ENCODE data around the gene PPM1L.
"Not testable (repeated sequence)": the region's sequence is repeated elsewhere in the genome, so short reads cannot be mapped to it uniquely, and the experiment has no call there.

Gene PPM1L

DNA sequence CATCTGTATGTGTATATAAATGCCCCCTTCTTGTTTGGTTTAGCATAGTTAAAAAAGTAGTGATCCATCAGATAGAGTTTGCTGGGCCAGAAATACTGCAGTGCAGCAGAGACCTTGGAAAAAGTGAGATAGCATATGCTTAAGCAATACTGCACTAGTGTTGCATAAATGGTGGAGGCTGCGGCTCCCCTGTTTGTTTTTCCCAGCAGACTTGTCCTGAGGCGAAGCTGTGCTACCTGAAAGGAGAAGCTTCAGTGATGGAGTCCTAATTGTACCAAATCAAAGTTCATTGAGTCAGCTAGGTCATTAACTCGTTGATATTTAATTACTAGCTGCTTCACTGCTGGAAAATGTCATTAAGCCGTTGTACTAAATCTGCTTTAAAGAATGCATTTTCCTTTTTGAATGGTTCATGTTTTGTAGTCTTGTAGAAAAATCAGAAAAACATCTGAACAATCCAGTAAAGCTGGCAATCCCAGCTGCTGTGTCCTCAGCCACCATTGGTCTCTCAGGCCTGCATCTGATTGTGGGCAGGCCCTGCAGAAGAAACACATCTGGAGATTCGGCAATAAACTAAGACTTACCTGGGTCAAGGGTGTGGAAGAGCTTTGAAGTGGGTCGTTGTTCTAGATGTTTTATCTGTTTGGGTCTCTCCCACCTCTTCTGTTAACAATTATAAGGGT lies 179.5 kb downstream of the PPM1L start:
- DNase-seq (ENCODE audit: low spot score), result no peak

DNA sequence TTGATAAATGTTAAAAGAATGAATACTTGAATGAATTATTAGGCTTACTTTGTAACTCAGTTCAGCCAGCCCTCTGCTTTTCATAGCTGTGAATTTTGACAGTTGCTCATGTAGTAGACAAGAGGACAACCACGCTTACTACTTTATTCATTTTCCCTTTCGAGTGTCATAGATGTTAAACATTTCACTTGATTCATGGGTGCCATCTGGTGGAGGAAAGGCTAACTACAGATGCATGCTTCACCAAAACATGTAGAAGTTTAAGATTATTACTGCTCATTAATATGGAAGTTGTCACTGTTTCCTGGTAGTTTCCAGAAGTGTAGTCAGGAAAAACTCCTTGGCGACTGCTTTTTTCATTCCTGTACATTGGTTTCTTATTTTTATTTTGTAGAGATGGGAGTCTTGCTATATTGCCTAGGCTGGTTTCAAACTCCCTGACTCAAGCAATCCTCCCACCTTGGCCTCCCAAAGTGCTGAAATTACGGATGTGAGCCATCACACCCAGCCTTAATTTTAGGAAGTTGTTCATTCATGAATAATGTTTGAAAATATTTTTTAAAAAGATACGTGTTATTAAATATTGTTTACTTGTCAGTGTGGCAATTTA lies 186.0 kb downstream of the PPM1L start:
- DNase-seq (ENCODE audit: low spot score), result peak; percentile 69

DNA sequence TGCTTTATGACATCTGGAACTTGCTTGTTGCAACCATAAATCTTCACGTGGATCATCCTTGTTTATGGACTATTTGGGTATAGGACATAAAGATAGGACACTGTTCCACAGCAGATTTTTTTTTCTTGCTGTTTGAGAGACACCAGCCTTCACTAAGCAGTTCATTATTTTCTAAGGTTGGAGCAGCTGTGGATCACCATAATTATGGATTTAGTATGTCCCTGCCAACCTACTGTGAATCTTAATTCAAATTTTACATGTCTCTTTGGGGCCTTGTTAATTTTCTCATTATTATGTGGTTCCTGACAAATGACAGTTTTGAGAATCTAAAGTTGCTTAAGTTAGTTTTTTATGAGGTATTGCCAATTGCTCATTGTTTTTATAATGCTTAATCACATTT lies 188.0 kb downstream of the PPM1L start:
- no peak for DNase-seq (ENCODE audit: low spot score)

DNA sequence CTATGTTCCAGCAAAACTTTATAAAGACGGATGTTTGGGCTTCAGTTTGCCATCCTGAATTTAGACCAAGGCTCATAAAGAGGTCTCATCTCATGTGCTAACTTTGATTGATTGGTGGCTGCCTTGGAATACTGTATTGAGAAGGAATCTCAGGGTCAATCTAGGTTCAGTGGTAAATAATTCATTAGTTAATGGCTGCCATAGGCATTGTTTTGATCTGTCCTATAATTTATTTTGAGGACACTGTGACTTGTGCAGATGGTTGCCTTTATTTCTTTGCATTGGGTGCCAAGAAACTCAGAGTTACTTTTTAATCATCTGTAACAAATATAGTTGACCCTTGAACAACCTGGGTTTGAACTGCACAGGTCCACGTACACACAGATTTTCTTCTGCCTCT lies 189.3 kb downstream of the PPM1L start:
- DNase-seq (ENCODE audit: low spot score), result no peak

DNA sequence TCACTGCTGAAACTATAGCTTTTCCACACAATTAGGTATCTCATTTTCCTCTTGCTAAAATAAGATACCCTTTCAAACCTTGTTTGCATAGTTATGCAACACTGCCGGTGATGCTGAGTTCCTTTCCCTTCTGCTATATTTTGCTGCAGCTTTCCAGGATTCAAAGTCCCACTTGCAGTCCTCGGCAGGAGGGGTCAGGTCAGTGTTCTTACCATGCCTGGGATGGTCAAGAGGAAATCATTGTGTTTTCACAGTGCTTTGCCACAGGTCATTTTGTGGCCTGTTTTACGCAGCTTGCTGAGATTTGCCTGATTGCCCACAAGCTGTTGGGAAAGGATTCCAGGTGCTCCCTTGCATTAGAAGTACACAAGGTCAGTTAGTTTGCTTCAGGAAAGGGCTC lies 192.2 kb downstream of the PPM1L start:
- no peak for DNase-seq (ENCODE audit: low spot score)

DNA sequence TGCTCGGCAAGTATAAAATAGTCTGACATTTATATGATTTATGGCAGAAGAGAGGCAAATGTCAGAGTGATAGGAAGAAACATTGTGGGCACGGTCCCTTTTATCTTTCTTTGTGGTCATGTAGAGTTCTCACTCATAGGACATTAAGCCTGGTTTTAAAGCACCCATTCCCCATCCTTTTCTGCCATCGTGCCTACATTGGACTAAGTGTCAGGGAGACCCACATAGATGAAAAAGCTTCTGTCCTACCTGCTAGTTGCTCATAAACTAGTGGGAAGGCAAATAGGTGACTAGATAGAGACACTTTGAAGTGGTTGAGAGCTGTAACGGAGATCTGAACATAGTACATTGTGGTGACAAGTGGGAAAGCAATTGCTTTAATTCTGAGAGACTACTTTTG lies 193.4 kb downstream of the PPM1L start:
- DNase-seq (ENCODE audit: low spot score), result no peak

DNA sequence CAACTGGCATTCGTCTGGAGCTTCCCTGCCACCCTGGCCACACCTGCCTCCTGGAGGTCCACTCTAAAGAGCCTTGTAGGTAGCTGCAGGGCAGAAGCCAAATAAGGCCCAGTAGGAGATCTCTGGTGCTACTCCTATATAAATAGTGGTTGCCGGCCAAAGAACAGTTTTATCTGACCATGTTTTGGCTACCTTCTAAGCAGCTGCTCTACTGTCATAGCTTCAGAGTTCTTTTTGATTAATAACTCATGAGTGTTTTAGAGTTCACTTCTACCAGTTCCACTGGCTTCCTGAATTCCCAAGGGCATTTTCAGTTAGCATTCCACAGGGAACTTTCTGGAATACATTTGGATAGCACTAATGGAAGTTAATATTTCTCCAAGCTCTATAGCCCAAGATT lies 194.5 kb downstream of the PPM1L start:
- no peak for DNase-seq (ENCODE audit: low spot score)

DNA sequence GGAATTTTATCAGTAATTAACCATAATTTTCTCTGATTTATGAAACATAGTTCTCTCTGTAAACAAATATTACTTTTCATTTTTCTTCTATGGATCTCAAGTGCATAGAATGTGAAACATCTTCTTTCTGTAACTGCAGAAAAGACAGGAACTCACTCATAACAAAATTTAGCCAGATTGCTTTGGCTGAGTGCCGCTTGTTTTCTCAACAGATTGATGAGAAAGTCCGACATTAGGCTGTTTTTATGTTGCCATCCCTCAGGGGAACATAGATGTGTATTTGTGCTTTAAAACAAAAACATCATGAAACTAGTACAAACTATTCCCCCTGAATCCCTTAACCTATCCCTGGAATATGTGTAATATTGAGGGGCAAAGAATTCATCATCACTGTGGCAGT lies 194.9 kb downstream of the PPM1L start:
- no peak for DNase-seq (ENCODE audit: low spot score)

DNA sequence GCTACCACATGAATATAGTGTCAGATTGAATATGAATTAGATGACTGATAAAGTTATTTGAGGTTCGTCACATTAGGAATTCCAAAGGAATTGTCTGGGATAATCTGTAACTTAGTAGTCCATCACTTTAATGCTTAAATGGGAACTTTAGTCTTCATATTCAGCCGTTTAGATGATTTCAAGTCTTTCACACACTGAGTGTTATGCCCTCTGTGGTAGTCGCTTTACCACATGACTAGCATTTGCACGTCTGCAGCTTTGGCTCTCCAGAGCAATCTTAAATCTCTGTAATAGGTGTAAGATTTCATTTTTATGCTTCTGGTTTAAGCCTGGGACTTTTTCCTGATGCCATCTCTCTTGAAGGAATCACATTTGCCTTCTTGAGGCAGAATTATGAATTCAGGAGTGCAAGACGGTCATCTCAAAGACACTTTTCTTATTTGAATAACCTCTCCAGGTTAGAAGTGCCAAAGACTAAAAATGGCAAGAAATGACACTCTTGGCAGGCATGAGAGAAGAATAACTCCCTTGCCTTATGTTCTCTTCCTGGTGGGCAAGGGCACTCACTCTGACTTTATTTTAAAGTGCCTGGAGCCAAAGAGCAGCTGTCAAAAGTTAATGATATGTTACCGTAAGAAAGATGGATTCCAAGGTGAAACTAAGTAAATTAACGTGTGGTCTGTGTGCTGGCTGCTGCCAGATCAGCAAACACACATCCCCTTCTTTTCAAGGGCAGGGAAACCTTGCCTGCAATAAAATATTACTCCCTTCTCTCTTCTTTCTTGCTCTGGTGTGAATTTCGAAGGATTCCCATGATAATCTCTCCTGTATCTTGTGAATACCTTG lies 195.8 kb downstream of the PPM1L start:
- no peak for DNase-seq (ENCODE audit: low spot score)

DNA sequence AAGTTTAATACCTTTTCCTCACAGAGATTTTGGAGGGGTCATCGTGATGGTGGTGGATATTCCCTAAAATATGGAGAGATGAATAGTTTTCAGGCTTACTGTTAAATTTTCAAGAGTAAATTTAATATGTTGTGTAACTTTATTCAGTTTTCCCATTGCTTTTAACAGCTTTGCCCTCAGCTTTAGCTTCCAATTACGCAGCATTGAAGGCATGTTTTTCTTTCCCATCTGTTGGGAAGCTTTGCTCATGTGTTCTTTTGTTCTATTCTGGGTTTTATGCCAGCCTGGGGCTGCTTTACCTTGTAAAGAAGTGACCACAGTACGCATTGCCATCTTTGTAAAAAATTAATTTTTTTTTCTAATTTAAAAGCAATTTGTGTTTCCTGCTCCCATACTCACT lies 197.7 kb downstream of the PPM1L start:
- no peak for DNase-seq (ENCODE audit: low spot score)

DNA sequence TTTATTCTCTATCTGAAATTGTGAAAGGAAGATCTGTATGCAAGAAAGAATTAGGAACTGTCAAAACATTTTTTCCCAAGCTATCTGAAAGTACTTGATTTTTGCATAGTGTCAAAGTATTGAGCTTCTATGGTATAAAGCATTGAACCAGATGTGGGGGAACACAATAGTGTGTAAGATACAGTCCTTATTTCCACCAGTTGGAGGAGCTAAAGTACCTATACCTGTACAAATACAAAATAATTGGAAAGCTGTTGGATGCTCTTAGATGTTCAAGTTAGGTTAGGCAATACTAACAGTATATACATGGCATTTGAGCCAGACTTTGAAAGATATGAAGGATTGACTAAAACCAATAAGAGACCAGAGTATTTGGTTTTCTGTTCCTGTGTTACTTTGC lies 200.8 kb downstream of the PPM1L start:
- DNase-seq (ENCODE audit: low spot score), result no peak

DNA sequence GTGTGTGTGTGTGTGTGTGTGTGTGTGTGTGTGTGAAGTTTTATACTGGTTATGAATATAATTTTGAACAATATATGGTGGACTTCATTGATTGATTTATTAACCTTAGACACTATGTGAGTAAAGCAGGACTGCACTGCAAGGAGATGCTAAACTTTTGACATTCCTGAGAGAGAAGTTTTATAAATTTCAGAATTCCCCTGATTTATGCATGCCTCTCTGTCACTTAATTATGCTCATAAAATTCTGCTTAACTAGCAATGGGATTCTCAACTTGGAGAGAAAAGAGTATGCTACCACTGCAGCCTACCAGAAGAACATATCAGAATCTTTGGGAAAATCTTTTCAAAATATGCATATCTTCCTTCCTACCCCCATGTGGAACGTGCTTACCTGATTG lies 204.5 kb downstream of the PPM1L start:
- DNase-seq (ENCODE audit: low spot score), result no peak

DNA sequence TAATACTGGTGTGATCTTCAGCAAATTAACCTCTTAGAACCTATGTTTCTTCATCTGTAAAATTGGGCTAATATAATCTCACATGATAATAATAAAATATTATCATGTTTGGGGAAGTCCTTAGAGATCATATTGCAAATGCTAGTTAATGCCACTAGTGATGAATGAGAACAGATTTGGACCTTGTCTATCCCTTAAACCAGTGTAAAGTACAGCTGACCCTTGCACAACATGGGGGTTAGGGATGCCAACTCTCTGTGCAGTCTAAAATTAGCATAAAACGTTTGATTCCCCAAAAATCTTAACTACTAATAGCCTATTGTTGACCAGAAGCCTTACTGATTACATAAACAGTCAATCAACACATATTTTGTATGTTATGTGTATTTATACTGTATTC lies 207.9 kb downstream of the PPM1L start:
- no peak for DNase-seq (ENCODE audit: low spot score)

DNA sequence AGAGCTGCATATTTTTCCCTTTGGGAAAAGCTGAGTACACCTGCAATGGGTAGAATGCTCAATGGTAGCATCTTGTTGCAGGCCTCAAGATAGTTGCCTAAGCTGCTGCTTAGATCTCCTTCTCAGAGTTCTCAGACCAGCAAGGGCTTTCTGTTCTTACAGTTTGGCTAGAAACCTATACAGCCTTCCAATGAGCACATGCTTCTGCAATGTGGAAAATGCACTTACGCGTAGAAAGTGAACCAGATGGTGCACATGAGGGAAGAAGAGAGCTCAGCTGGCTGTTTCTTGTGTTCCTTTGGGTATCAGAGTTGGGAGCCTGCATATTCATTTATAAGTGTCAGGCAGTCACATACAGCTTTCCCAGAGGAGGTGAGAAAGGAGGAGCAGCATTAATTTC lies 212.7 kb downstream of the PPM1L start:
- DNase-seq (ENCODE audit: low spot score), result no peak

DNA sequence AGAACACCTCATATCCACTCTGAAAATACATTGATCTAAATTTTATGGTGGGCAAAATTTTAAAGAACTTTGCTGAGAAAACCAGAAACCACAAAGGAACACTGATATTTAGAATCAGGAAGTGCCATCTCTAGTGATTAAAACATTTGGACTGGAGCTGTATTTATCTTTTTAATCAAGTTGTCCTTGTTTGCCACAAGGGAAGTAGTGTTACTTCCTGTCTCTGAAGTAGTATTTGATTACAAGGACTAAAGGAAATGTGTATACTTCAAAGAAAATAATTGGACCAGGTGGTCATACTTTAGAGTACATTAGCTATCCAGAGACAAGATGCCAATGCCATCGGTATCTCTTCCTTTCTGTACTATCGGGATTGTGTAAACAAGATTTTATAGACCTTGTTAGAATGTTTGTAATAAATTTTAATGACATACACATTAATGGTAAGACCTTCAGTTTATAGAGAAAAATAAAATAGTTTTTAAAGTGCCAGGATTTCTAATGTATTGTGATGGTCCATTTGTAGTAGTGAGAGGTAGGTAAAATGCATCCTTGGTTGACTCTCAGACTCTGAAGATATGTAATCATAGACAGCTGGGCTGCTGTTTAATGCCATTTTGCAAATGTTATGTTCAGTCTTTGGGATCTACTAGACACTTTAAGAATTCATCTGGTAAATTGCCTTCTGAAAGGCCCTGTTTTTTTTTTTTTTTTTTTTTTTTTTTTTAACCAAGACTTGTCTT lies 217.2 kb downstream of the PPM1L start:
- DNase-seq (ENCODE audit: low spot score), result no peak

DNA sequence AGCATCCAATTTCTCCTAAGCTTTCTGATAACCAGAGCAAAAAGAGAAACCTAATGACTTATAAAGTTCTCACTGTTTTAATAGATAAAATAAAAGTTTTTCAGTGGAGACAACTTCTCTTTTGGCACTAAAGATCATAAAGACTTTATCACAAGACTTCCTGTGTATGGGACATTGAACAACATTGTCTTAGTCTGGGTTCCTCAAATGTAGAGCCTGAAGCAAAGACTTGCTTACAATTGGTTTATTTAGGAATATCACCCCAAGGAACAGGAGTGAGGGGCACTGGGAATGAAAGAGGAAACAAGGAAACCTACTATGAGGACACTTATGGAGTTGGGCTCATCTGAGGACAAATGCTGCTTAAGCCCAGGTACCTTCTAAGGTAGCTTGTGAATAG lies 221.7 kb downstream of the PPM1L start:
- no peak for DNase-seq (ENCODE audit: low spot score)

DNA sequence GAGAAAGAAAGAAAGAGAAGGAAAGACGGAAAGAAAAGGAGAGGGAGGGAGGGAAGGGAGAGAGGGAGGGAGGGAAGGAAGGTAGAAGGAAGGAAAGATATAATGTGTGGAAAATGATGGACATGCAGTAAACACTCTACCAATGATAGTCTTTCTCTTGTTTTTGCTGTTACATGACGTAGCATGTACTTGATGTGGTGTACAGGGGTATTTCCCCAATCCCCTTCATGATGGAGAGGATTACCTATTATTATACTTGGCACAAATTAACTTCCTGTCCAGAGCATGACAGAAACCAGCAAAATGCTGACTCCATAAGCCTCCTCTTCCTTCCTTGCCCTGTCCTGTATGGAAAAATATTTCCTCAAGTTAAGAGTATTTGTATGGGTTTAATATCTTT lies 224.7 kb downstream of the PPM1L start:
- no peak for DNase-seq (ENCODE audit: low spot score)

DNA sequence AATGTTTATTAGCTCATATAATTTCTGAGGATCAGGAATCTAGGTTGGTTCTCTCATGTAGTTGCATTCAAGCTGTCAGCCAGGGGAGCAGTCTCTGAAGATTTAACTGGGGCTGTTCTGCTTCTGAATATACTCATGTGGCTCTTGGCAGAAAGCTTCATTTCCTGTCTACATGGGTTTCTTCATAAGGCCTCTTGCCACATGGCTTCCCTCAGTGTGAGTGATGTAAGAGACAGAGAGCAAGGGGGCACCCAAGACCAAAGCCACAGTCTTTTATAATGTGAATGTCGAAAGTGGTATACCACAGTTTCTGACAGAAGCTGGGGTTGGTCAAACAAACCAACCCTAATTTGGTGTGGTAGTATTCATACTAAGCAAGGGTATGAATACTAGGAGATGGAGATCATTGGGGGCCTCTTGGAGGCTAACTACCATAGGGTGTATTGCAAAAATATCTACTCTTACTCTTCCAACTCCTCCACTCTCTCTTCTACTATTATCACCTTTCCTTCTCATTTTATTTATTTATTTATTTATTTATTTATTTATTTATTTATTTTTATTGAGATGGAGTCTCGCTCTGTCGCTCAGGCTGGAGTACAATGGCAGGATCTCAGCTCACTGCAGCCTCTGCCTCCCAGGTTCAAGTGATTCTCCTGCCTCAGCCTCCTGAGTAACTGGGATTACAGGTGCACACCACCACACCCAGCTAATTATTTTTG lies 225.3 kb downstream of the PPM1L start:
- no peak for DNase-seq (ENCODE audit: low spot score)

DNA sequence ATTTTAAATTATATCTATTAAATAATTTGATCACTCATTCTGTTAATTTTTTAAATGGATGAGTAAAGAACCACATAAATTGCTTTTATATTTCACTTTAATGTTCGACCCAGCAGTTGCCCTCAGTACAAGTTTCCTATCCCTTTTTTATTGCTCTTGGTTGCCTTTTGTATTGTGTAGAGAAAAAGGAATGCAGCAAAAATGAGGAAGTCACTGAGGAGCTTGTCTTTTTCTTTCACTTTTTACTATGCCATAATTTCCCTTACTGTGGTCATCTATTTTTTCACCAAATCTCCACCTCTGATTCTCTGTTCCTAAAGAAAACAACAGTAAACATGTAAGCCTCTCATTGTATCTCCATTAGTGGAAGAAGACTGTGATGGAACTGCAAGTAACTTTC lies 226.5 kb downstream of the PPM1L start:
- no peak for DNase-seq (ENCODE audit: low spot score)

DNA sequence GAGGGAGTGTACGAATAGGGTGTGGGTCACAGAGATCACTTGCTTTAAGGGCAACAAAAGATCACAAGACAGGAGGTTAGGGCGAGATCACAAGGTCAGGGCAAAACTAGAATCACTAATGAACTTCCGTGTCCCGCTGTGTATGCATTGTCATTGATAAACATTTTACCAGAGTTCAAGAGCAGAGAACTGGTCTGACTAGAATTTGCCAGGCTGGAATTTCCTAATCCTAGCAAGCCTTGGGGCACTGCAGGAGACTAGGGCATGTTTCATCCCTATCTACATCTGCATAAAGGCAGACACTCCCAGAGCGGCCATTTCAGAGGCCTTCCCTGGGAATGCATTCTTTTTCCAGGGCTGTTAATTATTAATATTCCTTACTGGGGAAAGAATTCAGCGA lies 227.9 kb downstream of the PPM1L start:
- not testable (repeated sequence) for DNase-seq (ENCODE audit: low spot score)

DNA sequence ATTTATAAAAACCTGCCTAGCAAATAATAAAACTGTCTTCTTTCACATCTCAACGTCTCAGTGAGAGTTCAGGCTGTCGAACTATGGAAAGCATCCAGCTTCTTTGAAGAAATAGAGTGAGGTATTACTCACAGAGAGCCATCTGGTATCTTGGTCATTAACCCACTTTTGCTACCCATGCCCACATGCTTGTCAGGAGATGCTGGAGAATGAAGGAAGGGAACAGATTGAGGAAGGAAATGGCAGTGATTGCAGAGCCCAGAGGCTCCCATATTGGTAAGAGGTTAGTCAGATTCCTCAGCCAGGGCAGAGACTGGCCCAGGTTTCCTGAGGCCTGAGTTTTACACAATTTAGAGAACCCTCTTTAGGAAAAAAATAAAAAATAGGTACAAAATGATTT lies 230.0 kb downstream of the PPM1L start:
- no peak for DNase-seq (ENCODE audit: low spot score)
